GM19023 (cell line): ENCODE results near the gene IFNA14.
"Not testable (repeated sequence)": the region's sequence is repeated elsewhere in the genome, so short reads cannot be mapped to it uniquely, and the experiment has no call there.

Source experiments
- ATAC-seq: cut with Tn5 transposase; IDR thresholded peaks from one replicate; pipeline ENCODE4 v1.9.1; 2021; ENCODE audit warnings: mild to moderate bottlenecking, moderate library complexity; ENCODE audit not compliant: unreplicated experiment

Gene IFNA14

DNA sequence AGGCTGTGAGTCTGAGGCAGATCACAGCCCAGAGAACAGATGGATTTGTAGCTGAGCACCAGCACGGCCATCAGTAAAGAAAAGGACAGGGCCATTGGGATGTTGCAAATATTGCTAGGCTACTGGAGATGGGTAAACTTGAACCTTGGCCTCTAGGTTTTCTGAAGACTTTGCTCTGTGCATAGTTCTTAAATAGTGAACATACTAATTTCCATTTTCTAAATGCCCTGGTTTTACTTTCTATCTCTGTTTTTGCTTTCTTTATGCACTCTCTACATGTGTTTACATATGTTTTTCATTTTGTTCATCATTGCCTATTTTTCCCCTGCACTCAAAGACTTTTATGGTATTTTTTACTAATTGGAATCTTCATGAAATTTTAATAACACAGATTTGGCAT, 22.6 kb downstream of the IFNA14 start, which contains the start of gene IFNA16:
TSS of gene IFNA16 (minus strand) at position 101 of the 400 bp plus-strand sequence. CDS start at position 95, 6 bp downstream.
- not testable (repeated sequence) for ATAC-seq

- peak; percentile 66 for ATAC-seq
These were observed 26.1 kb downstream of the IFNA14 start for GRCh38 chr9:21213411-21214326.

GRCh38 chr9:21212160-21212559, 27.6 kb downstream of the IFNA14 start:
- not testable (repeated sequence) for ATAC-seq

- ATAC-seq, result not testable (repeated sequence)
These were observed 29.0 kb downstream of the IFNA14 start for GRCh38 chr9:21210782-21211181.

DNA sequence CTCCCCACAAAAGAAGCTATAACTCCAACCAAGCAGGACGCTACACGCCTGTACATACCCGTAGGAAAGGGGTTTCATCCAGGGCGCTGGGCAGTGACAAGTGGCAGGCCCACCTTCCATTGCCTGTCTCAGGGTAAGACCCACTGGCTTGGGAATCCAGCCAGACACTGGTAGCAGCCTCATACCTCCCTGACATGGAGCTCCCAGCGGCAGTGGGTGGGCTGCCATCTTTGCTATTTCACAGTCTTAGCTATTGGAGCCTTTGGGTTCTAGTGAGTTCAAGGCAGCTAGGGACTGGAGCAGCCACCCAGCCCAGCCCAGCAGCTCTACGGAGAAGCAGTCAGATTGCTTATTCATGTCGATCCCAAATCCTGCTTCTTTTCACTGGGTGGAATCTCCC, 29.5 kb downstream of the IFNA14 start:
- ATAC-seq, result no peak

DNA sequence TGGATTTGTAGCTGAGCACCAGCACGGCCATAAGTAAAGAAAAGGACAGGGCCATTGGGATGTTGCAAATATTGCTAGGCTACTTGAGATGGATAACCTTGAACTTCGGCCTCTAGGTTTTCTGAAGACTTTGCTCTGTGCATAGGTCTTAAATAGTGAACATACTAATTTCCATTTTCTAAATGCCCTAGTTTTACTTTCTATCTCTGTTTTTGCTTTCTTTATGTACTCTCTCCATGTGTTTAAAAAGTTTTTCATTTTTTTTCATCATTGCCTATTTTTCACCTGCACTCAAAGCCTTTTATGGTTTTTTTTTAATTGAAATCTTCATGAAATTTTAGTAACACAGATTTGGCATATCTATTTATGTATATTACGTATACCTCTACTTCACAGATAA, 32.8 kb downstream of the IFNA14 start, which contains the start of gene IFNA10:
TSS of gene IFNA10 (minus strand) at position 101 of the 400 bp plus-strand sequence. CDS start at position 55, 46 bp downstream.
- ATAC-seq, result not testable (repeated sequence)

GRCh38 chr9:21205204-21205603, 34.6 kb downstream of the IFNA14 start:
- no peak for ATAC-seq

GRCh38 chr9:21202105-21202504, 37.7 kb downstream of the IFNA14 start, which contains the start of gene IFNA7:
IFNA7 (minus strand) TSS chr9:21202205; CDS start chr9:21202165, 40 bp downstream.
- ATAC-seq, result not testable (repeated sequence)

DNA sequence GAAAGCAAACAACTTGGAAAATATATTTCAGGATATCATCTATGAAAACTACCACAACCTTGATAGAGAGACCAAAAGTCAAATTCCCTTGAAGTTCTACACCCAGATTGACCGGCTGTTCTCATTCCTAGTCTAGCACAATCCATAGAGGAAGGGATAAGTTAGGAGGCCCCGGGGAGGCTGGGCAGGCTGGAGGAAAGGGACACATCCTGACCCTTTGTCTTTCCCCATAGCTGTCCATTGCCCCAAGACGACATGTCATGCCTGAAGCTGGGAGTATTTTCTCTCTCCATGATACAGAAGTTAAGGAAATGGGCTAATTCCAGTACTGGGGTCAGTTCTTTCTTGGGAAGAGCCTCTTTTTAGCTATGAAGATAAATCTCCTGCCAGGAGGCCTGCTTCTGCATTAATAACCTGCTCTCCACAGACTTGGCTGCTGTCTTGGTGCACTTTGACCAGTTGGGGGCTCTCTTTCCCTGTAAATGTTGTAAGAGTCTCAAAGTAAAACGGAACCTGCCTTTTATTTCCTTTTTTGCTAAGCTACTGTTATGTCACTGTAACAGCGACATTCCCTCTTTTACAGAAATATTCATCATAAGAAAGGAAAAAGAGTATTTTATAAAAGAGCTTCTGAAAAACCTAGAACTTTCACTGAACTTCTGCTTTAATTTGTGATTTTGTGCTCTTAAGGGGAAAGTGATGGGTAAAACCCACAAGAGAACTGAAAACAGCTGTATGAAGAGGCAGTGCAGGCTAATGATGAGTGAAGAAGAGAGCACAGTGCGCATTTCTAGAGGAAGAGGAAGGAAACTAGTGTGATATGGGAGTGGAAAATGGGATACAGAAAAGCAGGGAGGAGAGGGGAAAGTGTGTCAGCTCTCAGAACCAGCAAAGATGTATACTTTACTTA, 44.7 kb downstream of the IFNA14 start:
- peak; percentile 91 for ATAC-seq
